Measurements from ENCODE around the gene POP5.

POP5 gene

DNA sequence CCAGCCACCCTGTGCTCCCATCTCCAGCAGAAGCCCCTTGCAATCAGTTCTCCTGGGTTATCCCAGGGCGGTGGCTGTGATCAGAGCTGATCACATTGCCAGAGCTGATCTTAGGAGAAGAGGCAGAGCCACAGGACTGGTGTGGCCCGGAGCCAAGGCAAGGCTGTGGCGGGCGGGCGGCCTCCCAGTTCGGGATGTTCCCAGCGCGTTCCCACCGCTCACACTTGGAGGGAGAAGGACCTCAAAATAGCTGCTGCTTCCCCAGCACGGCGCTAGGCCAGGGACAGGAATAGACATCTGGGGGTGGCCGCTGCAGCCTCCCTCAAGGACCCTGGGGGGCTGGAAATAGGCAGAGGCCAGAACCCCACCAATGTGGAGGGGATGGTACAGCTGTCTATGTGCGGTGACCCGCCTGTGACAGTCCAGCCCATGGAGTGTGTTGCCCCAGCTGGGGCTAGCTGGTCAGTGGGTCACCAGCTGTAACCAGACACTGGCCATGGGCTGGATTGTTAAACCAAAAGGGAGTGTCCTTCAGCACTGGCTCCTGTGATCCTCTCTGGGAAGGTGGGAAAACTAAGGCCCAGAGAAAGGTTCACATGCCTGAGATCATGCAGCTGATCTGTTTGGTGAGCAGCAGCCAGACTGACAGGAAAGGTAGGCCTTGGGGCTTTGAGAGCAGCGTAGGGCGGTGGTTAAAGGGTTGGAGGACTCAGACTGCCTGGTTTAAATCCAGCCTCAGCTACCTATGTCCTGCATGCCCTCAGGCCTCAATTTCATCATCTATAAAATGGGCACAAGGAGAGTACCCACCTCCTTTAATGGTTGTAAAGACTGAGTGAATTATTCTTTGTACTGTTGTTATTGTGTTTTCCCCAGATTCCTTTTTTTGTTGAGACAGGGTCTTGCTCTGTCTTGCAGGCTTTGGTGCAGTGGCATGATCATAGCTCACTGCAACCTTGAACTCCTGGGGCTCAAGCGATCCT lies 8.0 kb upstream of the POP5 start:
- no peak for DNase-seq

DNA sequence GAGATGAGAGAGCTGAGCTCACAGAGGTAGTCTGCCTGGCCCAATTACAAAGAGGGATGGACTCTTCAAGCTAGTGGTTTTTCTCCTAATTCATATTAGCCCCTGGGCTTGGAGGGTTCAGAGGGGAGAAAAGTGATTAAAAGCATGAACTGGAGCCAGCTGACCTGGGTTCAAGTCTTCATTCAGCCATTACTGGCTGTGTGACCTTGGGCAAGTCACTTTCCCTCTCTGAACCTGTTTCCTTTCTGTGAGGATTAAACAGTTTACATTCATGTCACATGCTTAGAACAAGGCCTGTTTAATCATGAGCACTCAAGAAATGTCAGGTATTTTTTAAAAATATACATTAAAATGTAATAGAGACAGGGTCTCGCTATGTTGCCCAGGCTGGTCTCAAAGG lies 7.2 kb upstream of the POP5 start:
- DNase-seq = no peak

DNA sequence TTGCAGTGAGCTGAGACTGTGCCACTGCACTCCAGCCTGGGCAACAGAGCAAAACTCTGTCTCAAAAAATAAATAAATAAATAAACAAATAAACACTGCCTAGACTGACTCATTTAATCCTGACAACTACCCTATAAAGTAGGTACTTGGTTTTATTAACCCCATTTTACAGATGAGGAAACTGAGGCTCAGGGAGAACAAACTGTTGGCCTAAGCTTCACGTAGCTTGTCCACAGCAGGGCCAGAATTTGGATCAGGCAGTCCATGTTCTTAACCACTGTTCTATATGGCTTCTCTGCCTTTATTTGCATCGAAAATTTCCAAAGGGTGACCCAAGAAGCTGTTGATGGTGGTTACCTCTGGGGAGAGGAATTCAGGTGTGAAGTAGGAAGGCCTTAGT lies 5.7 kb upstream of the POP5 start:
- no peak for DNase-seq

DNA sequence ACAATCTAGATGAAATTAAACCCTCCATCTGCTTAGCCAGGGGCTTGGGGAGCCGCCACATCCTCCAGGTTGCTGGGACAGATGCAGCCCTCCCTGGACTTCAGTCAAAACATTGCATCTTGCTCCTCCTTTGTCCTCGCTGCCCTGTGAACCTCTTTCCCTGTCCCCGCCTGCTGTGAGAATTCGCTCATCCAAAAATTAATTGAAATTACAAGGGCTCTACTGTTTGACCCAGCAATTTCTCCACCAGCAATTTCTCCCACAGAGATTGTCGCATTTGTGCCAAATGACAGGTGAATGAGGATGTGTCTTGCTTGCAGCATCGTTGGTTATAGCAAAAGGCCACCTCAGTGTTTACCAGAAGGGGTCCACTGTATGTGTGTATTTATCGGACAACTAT lies 5.0 kb upstream of the POP5 start:
- DNase-seq = no peak

DNA sequence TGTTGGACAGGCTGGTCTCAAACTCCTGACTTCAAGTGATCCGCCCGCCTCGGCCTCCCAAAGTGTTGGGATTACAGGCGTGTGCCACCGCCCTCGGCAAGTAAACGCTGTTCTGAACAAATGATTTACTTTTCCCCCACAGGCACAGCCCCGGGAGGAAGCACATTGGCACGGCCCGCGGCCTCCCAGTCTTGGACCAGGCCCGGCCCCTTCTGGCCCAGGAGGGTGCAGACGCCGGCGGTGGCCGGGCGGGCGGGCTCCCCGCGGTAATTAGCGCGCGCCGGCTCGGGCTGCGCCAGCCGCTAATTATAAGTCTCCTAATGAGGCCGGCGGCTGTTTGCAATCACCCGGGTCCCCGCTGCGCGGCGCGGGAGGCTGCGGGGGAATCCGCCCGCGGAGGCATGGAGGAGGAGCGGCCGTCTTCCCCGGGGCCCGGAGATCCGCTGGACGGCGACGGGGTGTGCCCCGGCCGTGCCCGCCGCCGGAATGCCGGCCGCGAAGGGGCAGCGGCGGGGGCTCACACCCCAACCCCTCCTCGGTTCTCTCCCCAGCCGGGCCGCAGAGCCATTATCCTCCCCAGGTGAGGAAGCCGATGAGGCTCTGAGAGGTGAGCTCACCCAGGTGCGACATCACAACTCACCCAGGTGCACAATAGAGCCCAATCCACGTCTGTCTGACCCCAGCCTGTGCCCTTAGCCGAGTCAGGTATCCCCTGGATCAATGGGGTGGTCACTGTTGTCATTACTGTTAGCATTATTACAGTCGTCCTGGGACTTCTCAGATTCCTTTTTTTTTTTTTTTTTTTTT lies 3.3 kb upstream of the POP5 start:
- DNase-seq = peak; percentile 87

DNA sequence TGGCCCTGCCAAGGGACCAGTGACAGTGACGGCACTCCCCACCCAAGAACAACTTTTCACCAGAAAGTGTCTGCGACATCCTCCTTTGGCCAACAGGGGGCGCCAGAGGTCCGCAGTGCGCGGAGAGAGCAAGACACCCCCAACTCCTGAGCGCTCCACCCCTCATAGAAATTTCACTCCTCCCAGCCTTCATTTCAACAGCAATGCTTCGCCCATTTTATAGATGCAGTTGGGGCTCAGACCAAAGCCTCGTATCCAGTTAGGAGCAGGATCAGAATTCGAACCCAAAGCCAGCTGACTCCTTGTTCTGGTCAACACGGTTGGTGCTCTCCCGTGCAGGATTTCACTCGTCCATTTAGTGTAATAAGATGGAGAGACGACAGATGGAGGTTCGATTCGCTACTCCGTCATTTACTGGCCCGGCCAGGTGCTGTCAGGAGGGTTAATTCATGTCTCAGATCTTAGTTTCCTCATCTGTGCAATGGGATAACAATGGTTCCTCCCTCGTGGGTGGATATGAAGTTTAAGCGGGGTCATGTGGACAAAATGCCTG lies 2.4 kb upstream of the POP5 start:
- peak; percentile 94 for DNase-seq

DNA sequence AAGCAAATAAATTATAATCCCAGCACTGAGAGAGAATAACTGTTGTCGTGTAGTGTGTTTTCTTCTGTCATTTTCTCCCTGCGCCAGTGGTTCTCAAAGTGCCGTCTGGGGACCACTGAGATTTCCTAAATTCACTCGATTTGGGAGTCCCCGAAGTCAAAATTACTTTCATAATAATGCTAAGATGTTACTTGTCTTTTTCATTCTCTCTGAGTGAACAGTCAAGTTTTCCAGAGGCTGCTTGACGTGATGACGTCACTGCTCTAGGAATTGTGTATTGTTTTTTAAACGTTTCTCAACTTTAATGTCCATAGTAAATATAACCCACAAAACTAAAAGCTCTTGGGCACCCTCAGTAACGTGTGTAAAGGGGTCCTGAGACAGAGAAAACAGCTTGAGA lies 796 bp upstream of the POP5 start:
- DNase-seq = peak; percentile 67

DNA sequence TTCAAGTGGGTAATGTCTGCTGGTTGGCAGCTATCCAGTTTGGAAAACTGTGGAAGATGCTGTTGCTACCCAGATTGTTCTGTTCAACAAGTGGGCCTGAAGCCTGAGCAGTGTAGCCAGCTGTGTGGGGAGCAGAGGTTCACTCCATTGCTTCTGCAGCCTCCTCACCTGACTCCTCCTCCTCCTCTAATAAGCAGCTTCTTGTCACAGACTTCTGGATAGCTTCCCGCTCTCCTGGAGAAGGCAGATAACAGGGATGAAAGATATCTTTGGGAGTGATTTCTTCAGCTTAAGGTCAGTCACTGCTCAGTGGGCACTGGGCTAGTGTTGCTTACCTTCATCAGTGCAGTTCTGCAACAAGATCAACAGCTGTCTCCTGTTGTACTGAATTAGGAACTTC lies 2.0 kb downstream of the POP5 start:
- no peak for DNase-seq

DNA sequence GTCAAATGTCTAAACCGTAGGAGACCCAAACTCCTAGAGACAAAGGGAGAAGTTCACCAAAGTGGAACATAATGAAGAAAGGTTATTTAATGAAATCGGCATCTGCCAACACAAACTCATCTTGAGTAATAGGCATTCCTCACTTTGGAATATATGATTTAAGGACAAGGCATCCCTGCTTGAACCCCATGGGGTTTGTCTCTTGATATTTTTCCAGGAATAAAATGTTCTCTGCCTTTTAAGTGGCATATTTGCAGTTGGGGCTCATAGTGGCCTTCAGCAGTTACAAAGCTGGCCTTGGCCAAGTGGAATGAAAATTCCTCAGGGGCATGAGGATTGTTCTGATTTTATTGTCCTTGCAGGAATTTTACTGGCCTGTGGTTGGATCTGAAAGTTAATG lies 7.1 kb downstream of the POP5 start:
- DNase-seq = no peak

DNA sequence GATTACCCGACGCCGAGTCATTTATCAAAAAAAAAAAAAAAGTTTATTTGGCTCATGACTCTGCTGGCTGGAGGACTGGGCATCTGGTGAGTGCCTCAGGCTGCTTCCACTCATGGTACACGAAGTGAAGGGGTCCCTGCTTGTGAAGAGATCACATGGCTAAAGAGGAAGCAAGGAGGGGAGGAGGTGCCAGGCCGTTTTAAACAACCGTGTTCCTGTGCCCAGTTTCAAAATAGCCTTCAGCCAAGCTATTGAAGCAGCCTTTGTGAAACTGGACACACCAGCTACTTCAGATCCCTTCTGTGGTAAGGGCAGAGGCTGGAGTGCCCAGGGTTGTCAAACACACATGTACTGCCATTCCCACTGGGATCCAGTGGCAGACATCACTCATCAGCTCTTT lies 7.6 kb downstream of the POP5 start:
- DNase-seq = no peak

DNA sequence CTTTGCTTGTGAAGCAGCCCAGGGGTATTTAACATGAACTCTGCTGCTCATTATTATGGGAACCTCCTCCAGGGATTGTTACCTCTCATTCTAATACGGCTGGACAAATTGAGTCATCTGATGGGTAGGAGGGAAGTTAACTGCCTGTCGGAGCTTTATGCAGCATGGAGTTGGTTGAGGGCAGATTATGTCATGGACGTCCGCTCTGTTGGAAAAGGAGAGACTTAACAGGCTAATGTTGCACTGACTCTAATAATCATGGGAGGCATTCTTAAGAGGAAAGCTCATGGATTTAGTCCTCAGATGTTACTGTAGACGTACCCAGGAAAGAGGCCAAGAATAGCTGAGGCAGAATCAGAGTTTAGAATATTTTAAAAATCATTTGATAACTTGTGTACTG lies 9.9 kb downstream of the POP5 start:
- no peak for DNase-seq

DNA sequence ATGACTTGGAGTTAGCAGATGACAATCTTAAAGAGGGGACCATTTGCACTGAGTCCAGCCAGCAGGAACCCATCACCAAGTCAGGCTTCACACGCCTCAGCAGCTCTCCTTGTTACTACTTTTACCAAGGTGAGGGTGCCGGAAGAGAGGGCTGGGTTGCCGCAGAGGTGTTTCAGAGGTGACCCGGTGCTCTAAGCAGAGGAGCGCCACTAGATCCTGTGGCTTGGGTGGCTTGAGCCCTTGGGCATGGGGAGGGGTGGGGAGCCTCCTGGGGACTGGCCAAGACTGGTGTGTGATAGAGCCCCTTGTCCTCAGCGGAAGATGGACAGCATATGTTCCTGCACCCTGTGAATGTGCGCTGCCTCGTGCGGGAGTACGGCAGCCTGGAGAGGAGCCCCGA lies 17.7 kb downstream of the POP5 start:
- DNase-seq = no peak

DNA sequence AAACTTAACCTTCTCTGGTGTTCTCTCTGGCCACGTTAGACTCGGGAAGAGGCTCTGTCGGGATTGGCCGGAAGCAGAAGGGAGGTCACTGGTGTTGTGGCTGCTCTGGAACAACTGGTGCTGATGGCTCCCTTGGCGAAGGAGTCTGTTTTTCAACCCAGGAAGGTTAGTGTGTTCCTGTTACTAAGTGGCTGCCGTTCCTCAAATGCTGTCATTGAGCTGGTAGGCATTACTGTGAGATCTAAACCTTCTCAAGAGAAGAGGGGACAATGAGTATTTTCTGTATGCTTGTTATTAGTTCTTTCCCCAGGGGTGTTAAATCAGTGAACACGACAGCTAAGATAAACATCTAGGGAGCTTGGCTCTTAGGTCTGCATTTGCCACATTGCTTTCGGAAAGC lies 18.3 kb downstream of the POP5 start:
- DNase-seq = no peak

DNA sequence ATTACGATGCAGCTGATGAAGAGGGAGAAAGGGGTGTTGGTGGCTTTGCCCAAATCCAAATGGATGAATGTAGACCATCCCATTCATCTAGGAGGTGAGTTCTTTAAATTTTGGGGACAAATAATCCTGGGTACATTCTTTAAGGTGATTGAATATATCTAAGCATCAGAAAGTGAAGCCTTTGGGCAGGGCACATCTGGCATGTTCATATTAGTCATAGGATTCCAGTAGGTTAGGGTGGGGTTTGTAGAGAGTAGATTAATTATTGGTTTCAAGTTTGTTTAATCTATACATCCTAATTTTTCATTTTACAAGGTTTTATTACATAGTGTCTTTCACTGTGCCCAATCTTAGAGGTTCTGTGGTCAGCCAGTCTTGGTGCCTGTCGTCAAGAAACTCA lies 23.6 kb downstream of the POP5 start:
- no peak for DNase-seq

DNA sequence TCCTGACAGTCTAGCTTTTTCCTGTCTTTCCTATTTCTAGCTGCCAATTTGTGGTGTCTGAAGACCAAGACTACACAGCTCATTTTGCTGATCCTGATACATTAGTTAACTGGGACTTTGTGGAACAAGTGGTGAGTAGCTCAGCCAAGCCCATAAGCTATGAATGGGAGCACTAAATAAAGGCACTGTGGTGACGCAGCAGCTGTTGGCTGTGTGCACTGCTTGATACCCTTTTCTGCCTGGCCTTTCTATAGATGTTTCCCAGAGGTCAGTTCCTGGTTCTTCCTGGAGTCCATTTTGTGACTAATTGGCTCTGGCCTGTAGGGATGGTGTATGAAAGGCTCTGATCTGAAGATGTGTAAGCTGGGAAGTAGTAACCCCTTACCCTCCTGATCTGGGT lies 26.5 kb downstream of the POP5 start:
- no peak for DNase-seq

DNA sequence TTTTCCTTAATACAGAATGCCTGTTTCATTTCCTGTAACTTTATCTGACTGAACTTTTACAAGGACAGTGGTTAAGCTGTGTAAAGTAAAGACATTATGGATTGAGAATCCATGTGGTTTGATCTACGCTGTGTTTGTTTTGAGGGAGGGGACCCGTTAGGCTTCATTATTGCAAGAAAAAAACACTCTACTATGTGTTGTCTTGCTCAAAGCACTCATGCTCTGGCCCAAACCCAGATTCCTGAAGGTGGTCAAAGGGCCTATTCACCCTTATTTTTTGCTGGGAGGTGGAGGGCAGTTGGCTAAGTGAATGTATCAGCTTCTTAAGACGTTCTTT lies 35.2 kb downstream of the POP5 start:
- no peak for DNase-seq

DNA sequence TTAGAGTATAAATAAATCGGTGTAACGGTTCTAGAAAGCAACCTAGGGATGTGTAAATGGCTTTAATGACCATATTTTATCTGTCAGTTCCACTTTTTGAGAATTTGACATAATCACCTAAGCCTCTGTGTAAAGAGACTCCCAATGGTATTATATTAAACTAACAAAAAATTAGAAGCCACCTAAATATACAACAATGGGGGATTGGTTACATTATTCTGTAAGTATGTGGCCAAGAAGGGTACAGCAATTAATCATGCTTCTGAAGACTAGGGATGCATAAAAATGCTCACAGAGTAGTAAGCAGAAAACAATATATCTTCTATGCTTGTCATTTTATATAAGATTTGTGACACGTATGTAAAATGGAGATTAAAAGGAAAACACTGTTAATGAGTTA lies 36.5 kb downstream of the POP5 start:
- DNase-seq = no peak

DNA sequence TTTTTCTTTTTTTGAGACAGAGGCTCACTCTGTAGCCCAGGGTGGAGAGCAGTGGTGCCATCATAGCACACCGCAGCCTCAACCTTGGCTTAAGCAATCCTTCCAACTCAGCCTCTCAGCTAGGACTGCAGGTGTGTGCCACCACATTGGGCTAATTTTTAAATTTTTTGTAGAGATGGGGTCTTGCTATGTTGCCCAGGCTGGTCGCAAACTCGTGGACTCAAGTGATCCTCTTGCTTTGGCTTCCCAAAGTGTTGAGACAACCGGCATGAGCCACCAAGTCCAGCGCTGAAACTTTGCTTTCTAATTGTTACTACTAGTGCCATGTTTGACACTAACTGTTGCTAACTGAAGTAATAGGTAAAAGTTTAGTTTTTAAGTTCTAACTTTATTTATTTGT lies 39.0 kb downstream of the POP5 start:
- no peak for DNase-seq

DNA sequence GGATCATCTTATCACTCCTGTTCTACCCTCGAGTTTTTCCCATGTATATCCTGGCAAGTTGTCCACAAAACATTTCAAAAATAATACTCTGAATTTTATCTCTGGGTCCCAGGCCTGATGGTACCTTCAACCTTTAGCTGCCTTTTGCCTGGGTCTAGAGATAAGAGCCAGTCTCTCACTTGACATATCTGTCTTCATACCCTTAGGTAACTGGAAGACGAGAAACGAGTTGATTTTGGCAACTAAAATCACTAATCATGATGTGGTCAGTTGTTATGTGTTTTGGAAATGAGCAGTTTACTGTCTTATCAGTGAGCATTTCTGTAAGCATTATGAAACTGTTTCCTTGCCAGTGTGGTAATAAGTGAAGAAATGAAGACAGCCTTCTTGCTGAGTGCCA lies 40.8 kb downstream of the POP5 start:
- DNase-seq = no peak

DNA sequence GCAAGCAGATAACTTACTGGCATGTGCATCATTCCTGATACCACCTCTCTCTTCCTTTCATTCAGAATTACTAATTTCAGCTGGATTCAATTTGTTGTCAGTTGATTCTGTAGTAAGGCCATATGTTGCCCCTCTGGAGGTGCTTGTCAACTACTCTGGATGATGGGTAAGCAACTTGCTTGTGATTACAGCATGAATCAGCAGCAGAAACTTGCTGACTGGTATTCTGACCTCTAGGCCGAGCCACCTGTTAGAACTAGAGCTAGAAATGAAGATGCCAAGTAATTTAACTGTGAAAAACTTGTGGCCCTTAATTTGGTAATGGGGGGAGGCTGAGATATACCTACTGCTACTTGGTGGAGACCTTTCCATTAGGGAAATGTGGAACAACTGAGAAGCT lies 41.9 kb downstream of the POP5 start:
- no peak for DNase-seq

DNA sequence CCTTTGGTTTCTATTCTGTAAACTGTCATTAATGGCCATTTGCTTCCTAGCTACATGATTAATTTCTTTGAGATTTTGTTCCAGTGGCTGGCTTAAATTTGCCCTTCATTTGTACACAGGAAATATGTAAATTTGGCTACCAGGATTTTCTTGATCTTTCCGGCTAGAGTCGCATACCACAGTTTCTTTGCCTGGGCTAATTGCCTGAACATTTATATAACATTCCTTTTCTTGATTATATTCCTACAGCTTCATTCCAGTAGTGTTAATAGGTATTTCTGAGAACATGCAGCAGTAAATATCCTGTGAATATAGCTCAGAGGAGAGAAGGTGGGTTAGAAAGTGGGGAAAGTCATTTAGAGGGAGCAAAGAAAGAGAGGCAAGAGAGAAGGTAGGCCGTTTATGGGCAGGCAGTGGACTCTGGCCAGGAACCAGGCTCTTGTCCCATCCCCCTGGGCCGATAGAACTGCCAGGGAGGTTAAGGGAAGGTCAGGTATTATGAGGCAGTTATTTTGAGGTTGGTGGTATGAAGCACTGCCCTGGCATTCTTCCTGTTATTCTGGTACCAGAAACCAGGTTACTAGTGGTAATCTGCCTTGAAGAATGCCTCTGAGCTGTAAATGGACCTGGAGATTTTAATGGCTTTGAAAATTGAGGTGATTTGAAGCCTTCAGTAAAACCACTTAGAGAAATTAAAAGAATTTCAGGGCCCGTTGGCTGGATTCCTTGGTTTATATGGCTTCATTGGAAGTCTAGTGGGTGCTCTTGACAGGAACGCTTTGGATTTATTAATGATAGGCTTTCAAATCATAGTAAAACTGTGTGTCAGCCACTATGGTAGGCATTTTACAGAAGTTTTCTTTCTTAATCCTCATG lies 42.7 kb downstream of the POP5 start:
- DNase-seq = no peak

DNA sequence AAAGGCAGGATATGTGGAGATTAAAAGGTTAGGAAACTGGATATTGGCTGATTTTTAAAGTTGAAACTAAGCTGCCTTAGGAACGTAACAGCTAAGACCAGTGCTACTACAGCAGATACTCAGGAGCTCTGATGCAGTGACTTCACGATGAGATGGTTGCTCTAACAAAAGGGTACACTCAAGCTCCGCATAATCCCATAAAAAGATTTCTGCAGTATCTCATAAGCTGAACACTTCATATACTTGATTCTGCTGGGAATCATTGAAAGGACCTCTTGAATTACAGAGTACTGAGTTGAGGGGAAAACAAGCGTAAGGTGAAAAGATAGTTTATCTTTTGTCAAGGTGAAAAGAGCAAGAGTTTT lies 43.4 kb downstream of the POP5 start:
- DNase-seq = no peak

Measured in activated effector memory CD4-positive, alpha-beta T cell treated with anti-CD3 and anti-CD28 coated beads, Interleukin-2, amount 50 U/mL, for 16 hours (primary cell).